HG02981 (cell line): ENCODE results near the gene MYMX.

Source experiments
- ATAC-seq: cut with Tn5 transposase; IDR thresholded peaks from one replicate; pipeline ENCODE4 v1.9.1; 2021; ENCODE audit warnings: mild to moderate bottlenecking, moderate library complexity; ENCODE audit not compliant: unreplicated experiment

The MYMX gene

DNA sequence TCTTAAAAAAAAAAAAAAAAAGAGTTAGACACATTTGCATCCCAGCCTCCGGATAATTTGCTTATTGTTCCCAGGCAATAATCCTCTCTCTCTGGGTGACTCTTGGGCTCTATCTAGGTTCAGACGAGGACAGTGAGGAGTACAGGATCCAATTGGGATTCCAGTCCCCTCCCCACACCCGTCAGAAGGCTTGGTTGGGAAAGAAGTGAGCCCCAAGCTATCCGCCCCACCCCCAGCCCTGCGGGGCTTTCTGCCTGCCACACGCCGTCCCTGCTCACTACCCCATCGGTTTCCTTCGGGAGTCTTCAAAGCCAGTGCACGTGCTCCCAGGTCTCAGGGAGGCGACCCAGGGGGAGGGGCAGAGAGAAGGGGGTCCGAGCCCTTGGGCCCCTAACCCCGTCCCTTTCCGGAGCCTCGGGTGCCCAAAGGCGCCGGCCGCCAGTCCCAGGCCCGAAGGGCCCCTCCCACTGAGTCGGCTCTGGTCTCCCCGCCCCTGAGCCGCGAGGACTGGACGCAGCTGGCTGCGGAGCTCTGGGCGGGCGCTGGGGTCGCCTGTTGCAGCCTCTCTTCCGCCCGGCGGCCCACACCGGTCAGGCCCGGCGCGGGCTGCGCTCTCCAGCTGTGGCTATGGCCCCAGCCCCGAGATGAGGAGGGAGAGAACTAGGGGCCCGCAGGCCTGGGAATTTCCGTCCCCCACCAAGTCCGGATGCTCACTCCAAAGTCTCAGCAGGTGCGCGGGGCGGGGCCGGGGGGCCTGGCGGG is 2.5 kb downstream of the MYMX start:
- ATAC-seq = peak; percentile 45

DNA sequence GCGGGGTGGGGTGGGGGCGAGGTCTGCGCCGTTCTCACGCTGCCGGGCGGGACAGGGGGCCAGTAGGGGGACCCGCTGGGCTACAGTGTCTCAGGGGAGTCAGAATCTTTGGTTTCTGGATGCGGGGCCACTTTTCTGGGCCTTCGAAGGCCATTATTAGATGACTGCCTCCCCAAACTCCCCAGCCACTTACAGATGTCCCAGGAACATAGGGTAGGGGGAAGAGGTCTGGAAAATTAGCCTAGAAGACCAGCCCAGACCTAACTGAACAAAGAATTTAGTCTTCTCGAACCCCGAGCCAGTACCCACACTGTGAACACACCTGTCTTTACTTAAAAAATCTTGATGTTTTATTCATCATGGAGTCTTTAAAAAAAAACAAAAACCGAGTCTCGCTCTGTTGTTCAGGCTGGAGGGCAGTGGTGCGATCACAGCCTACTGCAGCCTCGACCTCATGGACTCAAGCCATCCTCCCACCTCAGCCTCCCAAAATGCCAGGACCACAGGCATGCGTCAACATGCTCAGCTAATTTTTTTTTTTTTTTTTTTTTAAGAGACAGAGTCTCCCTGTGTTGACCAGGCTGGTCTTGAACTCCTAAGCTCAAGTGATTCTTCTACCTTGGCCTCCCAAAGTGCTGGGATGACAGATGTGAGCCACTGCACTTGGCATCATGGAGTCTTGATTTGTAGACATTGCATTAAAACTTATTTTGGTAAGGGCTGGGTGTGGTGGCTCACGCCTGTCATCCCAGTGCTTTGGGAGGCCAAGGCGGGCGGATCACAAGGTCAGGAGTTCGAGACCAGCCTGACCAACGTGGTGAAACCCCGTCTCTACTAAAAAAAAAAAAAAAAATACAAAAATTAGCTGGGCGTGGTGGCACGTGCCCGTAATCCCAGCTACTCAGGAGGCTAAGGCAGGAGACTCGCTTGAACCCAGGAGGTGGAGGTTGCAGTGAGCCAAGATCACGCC is 3.4 kb downstream of the MYMX start:
- no peak for ATAC-seq

DNA sequence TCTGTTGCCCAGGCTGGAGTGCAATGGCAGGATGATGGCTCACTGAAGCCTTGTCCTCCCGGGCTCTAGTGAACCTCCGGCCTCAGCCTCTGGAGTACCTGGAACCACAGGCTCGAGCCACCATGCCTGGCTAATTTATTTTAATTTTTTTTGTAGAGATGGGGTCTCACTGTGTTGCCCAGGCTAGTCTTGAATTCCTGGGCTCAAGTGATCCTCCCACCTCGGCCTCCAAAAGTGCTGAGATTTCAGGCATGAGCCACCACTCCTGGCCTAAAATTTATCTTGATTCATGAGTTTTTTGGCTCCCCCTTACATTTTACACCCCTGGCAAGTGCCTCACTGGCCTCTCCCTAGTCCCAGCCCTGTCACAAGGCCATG is 4.2 kb downstream of the MYMX start:
- no peak for ATAC-seq

DNA sequence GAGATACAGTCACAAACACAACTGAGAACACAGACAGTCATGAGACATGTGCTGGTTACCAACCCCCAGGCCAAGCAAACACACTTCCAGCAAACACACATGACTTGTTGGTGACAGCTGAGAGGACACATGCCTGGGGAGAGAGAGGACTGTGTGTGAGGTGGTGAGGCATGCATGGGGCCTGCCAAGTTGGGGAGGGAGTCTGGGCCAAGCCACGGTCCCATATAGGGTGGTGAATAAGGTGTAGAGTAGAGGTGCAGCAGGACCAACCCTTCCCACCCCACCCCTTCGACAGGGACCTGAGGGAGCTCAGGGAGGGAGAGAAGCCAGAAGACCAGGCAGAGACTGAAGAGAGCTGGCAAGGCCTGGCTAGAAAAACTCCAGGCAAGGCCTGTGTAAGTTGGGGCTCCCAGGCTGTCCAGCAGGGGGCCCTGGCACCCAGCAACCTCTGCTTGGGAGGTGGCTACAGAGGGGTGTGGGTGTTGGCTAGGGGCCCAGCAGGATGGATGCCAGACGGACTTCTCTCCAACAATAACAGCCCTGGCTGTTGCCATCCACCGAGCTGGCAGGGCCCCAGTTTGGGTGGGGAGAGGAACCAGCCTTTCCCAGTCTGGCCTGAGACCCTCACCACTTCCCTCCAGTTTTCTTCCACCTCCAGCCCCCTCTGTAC is 4.7 kb downstream of the MYMX start:
- peak; percentile 42 for ATAC-seq

DNA sequence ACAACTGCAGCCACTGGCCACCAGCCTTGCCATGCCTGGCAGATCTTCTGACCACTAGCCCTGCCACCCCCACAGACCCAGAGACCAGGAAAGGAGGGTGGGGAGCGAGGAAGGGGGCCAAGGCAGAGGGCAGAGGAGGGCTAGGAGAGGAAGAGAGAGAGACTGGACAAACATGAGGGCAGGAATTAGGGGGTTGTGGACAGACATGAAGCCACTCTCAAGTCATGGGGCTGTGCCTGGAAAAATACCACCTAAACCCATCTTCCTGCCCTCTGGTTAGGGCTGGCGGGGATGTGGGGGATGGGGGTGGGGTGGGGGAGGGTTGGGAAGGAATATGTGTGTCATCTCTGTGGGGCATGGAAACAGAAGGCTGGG is 5.2 kb downstream of the MYMX start:
- no peak for ATAC-seq

DNA sequence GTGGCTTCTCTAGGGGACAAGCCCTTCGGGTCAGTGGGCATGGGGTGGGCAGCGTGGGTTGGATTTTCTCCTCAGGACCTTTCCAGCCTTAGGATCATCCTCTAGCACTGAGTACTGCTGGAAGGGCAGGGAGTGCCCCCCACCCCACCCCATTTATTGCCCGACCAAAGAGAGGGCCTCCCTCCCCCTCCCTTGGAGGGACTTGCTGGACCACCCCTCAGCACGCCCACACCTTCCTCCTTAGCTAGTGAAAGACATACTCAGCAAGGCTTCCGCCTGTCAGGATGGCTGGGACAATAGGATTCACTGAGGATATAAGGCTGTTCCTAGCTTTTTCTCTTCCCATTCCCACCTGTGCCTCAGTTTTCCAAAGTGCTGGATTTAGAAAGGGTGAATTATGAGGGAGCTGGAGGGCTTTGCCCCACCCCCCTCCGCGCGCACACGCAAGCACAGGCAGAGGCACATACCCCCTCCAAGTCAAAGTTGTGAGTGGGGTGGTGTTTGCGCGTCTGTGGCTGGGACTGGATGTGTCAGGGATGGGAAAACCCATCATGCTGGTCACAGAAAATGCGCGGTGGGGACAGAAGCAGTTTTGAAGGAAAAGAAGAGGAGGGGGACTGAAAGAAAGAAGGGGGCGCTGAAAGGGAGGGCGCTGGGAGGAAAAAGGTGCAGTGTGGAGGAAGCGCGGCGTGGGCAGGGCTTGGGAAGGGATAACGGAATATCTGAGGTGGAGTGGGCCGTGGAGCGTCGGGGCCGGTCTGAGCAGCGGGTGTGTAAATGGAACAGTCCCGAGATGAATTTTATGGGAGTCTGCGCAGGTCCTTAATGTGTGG is 6.0 kb downstream of the MYMX start:
- peak; percentile 1 for ATAC-seq

DNA sequence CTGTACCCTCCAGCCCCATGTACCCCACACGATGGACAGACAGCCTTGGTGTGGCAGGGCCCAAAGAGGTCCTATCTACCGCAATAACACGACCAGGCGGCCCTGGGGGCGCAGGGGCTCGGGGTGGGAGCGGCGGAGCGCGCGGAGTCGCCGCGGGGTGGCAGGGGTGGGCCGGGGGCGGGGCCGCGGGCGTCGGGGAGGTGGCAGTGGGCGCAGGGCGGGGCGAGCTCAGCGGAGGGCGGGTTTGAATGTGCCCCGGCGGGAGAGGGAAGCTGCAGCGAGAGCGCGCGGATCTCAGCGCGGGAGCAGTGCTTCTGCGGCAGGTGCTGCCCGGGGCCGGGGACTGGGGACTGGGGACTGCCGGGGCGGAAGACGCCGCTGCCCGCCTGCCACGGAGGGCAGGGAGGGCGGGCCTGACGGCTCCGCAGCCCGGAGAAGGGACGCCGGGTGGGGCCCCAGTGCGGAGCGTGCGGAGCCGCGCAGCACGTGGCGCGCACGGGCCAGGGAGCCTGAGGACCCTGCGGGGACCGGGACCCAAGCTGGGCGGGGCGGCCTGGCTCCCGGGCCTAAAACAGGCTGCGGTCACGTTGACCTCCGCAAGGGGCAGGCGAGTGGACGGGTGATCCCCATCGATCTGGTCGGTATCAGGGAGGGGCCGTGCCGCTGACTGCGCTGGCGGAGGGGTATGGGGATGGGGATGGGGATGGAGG is 6.7 kb downstream of the MYMX start, which contains the start of gene SLC29A1:
Gene SLC29A1 (plus strand): TSS at position 277 of the 710 bp plus-strand sequence. CDS start 3,719 bp downstream, outside the sequence.
- peak; percentile 46 for ATAC-seq

DNA sequence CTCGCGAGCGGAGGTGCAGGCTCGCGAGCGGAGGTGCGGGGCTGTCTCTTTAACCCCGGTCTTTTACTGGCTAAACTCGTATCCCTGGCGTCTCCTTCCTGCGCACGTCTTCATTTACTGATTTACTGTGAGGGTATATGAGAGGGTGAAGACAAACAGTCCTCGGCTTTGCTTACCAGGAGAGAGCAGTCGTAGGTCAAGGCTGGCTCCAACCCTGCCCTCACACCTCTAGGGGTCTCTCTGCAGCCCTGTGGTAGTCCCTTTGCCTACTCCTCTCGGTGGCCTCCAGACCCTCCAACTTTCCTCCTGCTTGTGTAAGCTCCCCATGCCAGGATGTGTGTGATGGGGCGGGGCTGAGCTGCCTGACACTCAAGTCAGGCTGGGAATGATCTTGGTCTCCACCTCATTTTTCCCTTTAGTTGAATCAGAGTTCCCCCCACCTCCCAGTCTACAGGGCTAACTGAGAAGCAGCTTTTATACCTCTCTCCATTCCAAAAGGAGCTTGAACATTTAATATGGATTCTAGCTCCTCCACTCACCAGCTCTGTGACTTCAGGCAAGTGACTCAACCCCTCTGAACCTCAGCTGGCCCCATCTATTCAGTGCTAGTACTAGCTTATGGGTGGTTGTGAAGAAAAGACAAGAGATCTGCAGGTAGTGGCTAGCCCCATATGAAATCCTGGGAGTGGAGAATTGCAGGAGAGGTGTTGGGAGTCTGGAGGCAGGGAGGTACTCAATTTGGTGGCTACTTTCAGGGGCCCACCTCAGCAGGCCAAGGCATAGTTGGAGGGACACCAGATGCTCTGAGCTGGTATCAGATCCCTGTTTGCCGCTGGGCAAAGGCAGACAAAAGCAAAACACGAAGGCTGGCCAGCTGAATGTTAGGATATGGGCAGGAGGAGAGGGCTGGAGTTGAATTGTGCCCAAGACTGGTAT is 7.6 kb downstream of the MYMX start:
- peak; percentile 10 for ATAC-seq

DNA sequence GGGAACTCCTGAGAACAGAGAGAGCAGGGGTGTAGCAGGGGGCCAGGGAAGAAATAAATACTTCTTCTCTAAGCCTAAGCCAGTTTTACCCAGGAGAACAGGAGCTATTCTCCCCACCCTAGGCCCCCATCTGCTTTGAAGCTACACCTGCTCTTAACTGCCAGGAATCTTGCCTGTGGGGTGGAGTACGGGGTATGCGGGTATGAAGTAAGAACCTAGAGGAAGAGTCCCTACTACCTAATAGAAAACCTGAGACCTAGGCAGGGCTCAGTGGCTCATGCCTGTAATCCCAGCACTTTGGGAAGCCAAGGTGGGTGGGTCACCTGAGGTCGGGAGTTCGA is 8.2 kb downstream of the MYMX start:
- no peak for ATAC-seq

DNA sequence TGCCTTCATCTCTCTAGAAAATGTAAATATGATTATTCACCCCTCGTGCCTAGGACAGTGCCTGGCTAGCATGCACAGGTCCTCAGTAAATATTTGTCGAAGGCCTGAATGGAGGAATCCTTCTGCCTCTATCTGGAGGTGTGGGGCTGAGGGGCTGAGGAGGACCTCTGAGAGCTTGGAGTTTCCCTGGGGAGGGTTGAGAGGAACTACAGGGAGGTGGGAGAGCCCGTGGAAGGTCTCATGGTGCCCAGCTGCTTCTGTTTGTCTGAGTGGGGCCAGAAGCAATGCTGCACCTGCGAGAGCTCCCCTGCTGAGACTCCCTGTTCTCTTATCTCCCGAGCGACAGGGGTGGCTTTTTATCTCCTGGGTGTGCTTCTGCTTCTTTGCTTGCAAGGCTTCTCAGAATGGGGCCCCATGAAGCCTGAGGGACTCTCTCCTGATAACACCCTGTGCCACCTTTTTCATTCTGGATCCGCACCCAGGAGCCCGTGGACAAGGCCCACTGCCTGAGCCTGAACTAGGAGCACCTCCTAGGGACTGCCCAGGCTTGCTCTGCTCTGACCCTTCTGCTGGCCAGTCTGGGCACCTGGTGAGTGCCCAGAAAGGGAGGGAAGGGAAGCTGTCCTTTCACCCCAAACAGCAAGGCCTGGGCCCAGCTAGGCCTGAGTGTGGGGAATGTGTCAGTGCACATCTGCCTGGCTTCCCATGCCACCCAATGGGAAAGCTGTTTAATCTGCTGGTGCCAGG is 9.0 kb downstream of the MYMX start:
- no peak for ATAC-seq

DNA sequence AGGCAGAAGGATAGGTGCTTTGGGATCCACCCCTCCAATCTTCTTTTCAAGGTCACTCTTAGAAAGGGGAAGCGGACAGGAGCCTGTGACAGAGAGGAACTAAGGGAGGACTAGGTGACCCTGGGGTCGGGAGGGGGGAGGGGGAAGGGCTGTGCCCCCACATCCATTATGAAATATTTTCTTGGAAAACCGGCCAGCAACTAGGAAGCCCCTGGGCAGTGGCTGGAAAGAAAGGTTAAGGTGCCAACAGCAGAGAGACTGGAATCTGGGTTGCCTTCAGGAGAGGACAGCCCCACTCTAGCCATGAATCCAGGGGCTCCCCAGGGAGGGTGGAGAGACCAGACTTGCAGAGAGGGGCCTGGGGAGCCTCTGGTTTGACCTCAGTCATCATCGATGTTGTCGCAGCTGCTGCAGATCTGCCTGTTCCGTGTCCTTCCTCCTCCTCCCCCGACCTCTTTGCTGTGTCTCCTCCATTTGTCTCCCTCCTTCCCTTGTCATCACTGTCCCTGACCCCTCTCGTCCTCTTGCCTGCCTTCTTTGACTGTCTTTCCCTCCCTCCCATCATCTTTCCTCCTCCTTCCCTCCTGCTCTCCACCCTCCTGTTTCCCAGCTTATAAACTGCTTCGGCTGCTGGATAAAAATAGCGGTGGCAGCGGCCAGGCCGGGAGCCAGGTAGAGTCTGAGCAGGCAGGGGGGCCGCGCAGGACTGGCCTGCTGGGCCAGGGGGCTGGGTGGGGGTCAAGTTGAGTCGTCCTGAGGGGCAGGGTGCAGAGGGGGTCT is 9.8 kb downstream of the MYMX start:
- ATAC-seq = no peak

DNA sequence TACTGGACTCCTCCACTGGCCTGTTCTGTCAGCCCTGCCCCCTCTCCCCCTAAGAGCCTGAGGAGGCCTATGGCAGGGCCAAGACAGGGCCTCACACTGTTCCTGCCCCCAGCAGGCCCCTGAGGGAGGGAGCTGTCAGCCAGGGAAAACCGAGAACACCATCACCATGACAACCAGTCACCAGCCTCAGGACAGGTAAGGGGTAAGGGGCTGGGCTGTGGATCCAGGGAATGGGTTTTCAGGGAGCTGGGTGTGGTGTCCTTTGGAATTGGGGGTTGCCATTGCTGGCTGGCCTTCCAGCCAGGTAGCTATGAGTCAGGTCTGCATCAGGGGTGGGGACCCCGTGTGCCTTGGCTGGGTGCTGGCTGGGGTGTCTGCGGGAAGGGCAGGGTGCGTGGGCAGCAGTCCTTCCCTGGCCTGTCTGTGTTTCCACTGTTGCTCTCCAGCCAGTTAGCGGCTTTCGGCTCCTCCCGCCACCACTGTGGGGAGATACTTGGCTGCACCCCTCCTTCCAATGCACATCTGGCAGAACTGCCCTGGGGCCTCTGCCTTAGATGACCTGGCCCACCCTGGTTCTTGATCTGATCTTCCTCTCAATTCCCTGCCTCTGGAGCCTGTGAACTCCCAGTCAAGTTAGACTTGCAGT is 10.5 kb downstream of the MYMX start:
- ATAC-seq = no peak

DNA sequence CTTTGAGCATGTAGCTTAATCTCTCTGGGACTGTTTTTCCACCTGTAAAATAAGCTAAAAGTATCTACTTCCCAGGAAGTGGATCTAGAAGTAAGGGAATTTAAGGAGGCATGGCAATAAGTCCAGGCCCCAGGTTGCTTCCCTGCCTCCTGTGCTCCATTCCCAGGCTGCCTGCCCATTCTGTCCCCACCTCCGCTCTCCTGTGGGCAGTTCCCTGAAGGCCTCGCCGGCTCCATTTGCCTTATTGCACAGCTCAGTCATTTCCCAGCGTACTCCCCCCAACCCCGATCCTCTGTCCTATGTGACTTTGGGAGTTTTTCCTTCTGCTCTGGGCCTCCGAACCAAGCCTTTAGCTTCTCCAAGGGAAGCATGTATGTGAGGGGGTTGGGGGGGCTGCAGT is 11.3 kb downstream of the MYMX start:
- no peak for ATAC-seq

DNA sequence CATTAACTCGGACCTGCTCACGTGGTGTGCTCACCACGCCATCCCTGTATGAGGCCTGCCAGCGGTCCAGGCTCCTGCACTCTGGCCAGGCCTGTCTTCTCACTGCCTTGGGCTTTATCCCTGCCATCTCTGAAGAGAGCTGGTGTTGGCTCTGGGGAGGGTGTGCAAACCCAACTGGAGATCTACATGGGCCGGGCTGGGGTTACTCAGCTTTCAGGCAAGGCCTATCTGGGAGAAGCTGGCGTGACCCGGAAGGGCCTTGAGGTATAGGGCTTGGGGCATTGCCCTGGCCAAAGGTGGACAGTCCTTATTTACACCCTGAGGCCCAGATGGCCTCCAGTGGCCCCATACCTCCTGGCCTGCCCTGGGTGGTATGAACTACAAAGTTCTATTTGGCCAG is 11.7 kb downstream of the MYMX start:
- no peak for ATAC-seq

DNA sequence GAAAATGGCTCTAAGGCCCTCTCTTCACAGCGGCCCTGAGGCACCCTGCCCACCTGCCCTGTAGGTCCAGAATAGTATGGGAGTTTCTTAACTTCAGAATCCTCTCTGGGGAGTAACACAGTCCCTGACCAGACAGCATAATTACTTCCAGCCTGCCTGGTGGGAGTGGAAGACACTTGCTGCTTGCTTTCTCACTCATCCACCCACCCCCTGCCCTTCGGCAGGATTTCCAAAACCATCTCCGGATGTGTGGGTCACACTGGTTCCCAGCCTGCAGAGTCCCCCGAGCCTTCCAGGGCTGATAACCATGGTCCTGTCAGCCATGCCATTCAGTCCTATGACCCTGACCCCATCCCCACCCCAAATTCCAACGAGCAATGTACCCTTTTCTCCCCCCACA is 12.1 kb downstream of the MYMX start:
- ATAC-seq = no peak

DNA sequence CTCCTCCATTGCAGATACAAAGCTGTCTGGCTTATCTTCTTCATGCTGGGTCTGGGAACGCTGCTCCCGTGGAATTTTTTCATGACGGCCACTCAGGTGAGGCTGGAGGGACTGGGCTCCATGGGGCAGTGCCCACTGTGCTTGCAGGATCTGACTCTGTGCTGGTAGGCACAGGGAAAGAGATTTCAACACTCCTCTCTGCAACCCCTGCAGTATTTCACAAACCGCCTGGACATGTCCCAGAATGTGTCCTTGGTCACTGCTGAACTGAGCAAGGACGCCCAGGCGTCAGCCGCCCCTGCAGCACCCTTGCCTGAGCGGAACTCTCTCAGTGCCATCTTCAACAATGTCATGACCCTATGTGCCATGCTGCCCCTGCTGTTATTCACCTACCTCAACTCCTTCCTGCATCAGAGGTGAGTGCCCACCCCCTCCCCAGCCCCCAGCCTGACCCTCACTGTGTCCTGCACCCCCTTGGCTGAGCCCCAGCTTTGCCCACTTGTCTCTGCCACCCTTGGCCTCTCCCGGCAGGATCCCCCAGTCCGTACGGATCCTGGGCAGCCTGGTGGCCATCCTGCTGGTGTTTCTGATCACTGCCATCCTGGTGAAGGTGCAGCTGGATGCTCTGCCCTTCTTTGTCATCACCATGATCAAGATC is 12.8 kb downstream of the MYMX start:
- no peak for ATAC-seq
